H1 (cell line): ENCODE results near the gene PLCL1. TPM values are rescaled to one million over a fixed set of nuclear protein-coding genes. Genes with fewer than 3 reads are reported as not detected.

Source experiments
- EZH2 ChIP-seq: fragments of 200-600 bp; sonication (generic); IDR thresholded peaks from 2 replicates; pipeline ENCODE4 v1.7.1; 2012; ENCODE audit warnings: low read depth, mild to moderate bottlenecking, moderate library complexity, low read length, inconsistent platforms; ENCODE audit not compliant: severe bottlenecking
- FOSL1 ChIP-seq: IDR thresholded peaks from 2 replicates; pipeline ENCODE4 v1.6.1; 2011; ENCODE audit warnings: mild to moderate bottlenecking, low read depth, low read length, moderate library complexity; ENCODE audit not compliant: insufficient read depth
- GTF2F1 ChIP-seq: IDR thresholded peaks from 2 replicates; pipeline ENCODE4 v1.6.1; 2012; ENCODE audit warnings: low read depth, low read length, improper control_type of control experiment, borderline replicate concordance
- PHF8 ChIP-seq: fragments of 200-600 bp; sonication (generic); conservative IDR thresholded peaks from 2 replicates; pipeline ENCODE4 v1.7.1; 2012; ENCODE audit warnings: low read depth, mild to moderate bottlenecking, inconsistent platforms, low read length, moderate library complexity
- POU5F1 ChIP-seq: IDR thresholded peaks from 2 replicates; pipeline ENCODE4 v1.6.1; 2011; ENCODE audit warnings: low read depth, mild to moderate bottlenecking, low read length, moderate library complexity
- SIX5 ChIP-seq: IDR thresholded peaks from 2 replicates; pipeline ENCODE4 v1.6.1; 2011; ENCODE audit warnings: mild to moderate bottlenecking, low read depth, low read length
- SP2 ChIP-seq: IDR thresholded peaks from 2 replicates; pipeline ENCODE4 v1.6.1; 2012; ENCODE audit warnings: mild to moderate bottlenecking, low read length, inconsistent platforms
- TEAD4 ChIP-seq: IDR thresholded peaks from 2 replicates; pipeline ENCODE4 v1.6.1; 2012; ENCODE audit warnings: low read depth, low read length, inconsistent platforms, mixed read lengths
- polyA plus RNA-seq, 7 experiments: library from polyadenylated mRNA; depleted of rRNA in 3 of 7; stranded (reverse) in 5 of 7; unstranded in 2 of 7; fragments of >200 nt in 5 of 7; fragments of 200-250 nt in 2 of 7; gene quantifications; 1 replicate in 5 of 7; 2 replicates in 1 of 7; 4 replicates in 1 of 7; pipeline versions ENCODE4 v1.2.1 to v1.2.3, GENCODE V29; 2011 to 2013; ENCODE audit warnings: missing spikeins in 2 of 7, mixed read lengths in 2 of 7
- total RNA-seq: library from RNA; stranded (reverse); fragmentation: NEBNext Ultra II Directional; extraction: Animal tissue kit (Norgen Biotek cat#: 25700); gene quantifications from 2 replicates; pipeline ENCODE4 v1.2.1, GENCODE V29; 2021
- TF ChIP-seq, protein P1 (sequence below): IDR thresholded peaks from 2 replicates; pipeline ENCODE4 v1.6.1; 2011; ENCODE audit warnings: low read length, improper control_type of control experiment

The PLCL1 gene
- total and polyA plus RNA-seq, 2 of the 8 experiments (the other 6 are each of a cell fraction or from before 2014, with no cell fraction given), result not detected

DNA sequence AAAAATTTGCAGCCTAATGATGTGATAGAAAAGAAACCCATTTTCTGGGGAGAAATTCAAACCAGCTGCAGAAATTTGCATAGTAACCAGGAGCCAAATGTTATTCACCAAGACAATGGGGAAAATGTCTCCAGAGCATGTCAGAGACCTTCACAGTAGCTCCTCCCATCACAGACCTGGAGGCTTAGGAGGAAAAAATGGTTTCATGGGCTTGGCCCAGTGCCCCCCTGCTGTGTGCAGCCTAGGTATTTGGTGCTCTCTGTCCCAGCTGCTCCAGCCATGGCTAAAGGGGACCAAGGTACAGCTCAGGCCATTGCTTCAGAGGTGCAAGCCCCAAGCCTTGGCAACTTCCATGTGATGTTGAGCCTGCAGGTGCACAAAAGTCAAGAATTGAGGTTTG is 352.9 kb downstream of the PLCL1 start (continued):
- no peak for TF ChIP-seq POU5F1
- TF ChIP-seq FOSL1, result no peak
- TF ChIP-seq GTF2F1, result no peak
- TF ChIP-seq, protein P1, sequence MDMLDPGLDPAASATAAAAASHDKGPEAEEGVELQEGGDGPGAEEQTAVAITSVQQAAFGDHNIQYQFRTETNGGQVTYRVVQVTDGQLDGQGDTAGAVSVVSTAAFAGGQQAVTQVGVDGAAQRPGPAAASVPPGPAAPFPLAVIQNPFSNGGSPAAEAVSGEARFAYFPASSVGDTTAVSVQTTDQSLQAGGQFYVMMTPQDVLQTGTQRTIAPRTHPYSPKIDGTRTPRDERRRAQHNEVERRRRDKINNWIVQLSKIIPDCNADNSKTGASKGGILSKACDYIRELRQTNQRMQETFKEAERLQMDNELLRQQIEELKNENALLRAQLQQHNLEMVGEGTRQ, result no peak
- no peak for TF ChIP-seq SIX5
- no peak for TF ChIP-seq TEAD4
- no peak for TF ChIP-seq PHF8
- no peak for TF ChIP-seq EZH2
- TF ChIP-seq SP2, result no peak
